ENCODE results near the gene LMAN1L.

DNA sequence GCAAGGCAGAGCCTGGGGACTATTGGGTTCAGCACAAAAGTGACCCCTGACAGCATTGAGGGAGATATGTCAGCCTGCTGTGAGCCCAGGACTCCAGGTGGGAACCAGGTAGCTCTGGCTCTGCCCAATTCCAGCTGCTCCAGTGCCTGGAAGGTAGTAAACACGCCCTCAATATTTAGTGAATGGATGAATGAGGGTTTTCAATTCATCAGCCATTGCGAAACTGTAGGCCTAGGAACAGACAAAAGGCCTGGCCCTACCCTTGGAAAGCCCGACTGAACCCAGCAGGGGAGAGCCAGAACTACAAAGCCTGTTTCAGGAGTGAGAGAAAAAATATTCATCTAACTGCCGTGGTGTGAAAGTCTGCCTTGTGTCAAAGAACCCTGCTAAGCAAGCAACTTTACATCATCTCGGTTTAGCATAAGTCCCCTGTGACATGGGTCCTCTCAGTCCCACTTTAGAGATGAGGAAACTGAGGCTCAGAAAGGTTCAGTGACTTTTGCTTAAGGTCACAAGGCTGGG, 38.8 kb upstream of the LMAN1L start:
- TF ChIP-seq CTCF (conservative IDR thresholded peaks at IDR 0.05; ENCODE audit: low read length) (no peak), EZH2phosphoT487 (IDR thresholded peaks at IDR 0.05; ENCODE audit: borderline replicate concordance, low read depth, low read length) (no peak)
